ENCODE data around the gene ROPN1.

DNA sequence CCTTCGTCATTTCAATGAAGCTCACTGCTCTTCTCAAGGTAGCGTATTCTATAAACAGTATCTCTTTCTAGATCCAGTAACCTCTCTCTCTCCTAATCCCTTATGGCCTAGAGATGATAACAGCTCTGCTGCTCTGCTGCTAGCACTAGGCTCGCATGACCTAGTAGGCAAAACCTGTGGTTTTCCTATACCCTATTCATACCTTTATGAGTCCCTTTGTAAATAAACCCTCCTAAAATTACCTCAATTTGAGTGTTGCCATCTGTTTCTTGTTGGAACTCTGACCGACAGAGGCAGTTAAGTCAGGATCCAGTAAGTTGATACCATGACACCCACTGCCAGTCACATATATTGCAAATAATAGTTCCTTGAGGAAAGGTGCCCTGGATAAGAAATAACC, 38.2 kb downstream of the ROPN1 start:
- TF ChIP-seq POLR2A (IDR thresholded peaks at IDR 0.05; ENCODE audit: low read depth, low read length) (no peak), TAF1 (IDR thresholded peaks at IDR 0.05; ENCODE audit: borderline replicate concordance, low read depth, low read length) (no peak)
